ENCODE data around the gene DNAJC5. TPM values are rescaled to one million over a fixed set of nuclear protein-coding genes. Genes with fewer than 3 reads are reported as not detected.

DNAJC5 gene
- total RNA-seq, 4 donors from 2014 or later, result 24.3 to 47.5 (median 35.1) TPM

GRCh38 chr20:63854069-63854765 is 40.7 kb upstream of the DNAJC5 start:
- TF ChIP-seq CTCF (IDR thresholded peaks at IDR 0.05; ENCODE audit: low read depth), result no peak

DNA sequence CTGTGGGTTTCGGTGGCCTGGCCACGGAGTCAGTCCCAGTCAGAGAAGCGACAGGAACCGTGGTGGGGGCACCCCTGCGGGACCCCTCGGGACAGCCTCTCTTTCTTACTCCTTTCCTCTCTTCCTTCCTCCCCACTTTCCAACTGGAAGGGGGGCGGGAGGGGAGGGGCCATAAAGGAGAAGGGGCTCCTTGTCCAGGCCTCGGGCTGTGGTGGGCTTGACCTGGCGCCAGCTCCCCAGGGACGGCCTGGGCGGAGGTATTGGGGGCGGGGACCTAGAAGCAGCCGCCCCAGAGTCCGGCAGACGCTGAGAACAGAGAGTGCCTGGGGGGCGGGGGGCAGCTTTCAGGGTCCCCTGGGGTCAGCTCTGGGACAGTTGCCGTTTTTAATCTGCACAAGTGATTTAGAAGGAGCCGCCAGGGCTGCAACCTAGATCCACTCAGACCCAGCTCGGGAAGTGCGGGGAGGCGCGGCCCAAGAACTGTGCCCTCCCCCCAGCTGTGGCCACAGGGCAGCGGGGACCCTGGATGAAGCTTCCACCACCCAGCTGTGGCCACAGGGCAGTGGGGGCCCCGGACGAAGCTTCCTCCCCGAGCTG is 40.1 kb upstream of the DNAJC5 start:
- no peak for TF ChIP-seq CTCF (IDR thresholded peaks at IDR 0.05; ENCODE audit: low read depth)

DNA sequence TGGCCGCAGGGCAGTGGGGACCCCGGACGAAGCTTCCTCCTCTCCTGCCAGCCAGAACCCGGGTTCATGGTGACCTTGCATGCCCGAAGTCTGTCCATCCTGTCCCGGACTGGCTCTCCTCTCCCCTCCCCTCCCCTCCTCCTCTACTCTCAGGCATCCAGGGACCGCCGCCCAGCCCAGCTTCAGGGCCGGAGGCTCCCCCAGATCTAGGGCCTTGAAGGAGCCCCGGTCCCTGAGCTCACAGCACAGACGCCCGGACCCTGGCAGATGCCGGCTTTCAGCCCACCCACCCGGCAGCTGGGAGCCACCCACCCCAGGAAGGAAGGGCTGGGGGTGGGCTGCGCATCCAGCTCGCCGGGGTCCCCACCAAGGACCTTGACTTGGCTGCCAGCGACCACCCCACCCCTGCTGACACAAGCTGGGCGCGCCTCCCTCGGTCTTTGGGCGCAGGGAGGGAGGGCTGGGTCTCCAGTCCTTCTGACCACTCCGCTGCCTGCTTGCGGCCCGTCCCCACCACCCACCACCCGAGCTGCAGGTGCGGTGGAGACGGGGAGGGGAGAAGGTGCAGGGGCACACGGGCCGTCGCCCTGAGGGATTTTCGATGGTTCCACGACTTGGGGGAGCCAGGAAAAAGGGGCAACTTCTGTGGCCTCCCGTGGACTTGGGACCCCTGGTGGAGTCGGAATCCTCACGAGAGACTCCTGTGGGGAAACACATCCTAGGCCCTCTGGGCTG is 39.4 kb upstream of the DNAJC5 start:
- TF ChIP-seq CTCF (IDR thresholded peaks at IDR 0.05; ENCODE audit: low read depth), result no peak

DNA sequence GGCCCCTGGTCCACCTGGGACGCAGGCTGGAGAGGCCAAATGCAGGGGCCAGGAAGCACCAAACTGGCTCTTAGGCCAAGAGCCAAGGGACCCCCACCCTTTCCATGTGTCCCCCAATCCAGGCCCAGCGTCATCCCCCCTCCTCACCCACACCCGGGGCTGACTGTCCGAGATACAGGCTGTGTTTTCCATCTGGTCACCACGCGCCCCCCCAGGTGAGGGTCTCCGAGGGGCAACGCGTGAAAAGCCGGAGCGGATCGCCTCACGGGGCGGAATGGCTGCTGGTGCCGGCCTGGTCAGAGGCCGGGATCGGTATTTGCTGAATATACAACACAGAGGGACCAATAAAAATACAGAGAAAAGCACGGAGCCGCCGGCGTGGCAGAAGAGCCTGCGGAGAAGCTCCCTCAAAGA is 38.8 kb upstream of the DNAJC5 start:
- no peak for TF ChIP-seq CTCF (IDR thresholded peaks at IDR 0.05; ENCODE audit: low read depth)

DNA sequence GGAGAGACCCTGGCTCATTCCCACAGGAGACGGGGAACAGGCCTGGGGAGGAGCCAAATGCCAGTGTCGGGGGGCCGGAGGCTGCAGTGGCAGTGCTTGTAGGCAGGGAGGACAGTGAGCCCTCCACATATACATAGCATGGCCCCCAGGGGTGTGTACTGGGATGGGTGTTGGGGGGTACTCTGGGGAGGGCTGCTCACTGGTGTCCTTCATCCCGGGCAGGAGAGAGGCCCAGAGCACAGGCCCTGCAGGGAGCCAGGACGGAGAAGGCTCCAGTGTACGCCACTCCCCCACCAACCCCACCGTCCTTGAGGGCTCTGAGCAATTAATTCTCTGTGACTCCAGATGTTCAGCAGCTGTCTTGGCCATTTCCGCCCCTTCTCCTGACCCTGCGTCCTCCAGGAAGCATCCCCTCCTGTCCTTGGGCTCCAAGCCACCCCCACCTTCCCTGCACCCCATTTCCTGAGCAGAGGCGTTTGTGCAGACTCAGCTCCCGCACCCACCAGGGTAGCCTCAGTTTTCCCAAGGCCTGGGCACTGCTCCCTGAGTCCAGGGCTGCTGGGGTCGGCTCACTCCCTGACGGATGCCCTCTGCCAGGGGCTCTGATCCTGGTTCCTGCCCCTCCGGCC is 37.0 kb upstream of the DNAJC5 start:
- no peak for TF ChIP-seq CTCF (IDR thresholded peaks at IDR 0.05; ENCODE audit: low read depth)

- TF ChIP-seq CTCF (IDR thresholded peaks at IDR 0.05; ENCODE audit: low read depth), result no peak
Observed at GRCh38 chr20:63858393-63859165, 36.3 kb upstream of the DNAJC5 start.
